GM23248 (cell line): Measurements from ENCODE around the gene ANKRD9.

Source experiments
- EZH2 ChIP-seq: fragments of 200-600 bp; sonication (generic); IDR thresholded peaks from 2 replicates; pipeline ENCODE4 v1.6.1; 2018; ENCODE audit warnings: antibody characterized with exemption, mild to moderate bottlenecking; ENCODE audit not compliant: insufficient read depth, poor library complexity, severe bottlenecking
- EZH2phosphoT487 ChIP-seq: fragments of 200-600 bp; sonication (generic); IDR thresholded peaks from 2 replicates; pipeline ENCODE4 v1.6.1; 2018; ENCODE audit warnings: antibody characterized with exemption, moderate library complexity, mild to moderate bottlenecking, low read depth; ENCODE audit not compliant: insufficient read depth

DNA sequence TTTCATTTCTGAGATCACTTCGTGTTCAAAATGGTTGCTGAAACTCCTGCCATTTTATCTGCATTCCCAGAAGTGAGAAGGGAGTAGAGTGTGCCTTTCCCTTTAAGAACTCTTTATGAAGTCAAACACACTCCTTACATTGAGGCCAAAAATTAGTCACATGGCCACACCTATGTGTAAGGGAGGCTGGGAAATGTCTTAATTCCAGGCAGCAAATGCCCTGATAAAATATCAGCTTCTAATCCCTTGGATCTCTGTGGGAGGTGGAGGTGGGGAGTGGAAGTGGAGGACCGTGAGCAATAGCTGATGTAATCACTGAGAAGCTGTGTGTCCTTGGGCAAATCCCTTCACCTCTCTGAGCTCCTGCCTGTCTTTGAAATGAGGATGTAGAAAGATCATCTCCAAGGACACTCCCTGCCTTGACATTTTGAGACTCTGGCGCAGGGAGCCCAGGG lies 22.7 kb upstream of the ANKRD9 start:
- no peak for TF ChIP-seq EZH2
- TF ChIP-seq EZH2phosphoT487: no peak
